HepG2 (cell line): ENCODE results near the gene NPB. TPM values are rescaled to one million over a fixed set of nuclear protein-coding genes. Genes with fewer than 3 reads are reported as not detected.
A peak's percentile ranks its signal among the peaks of the same experiment; 100 is the strongest.

Source experiments
- CREM ChIP-seq, 2 experiments: sonication (generic) in 1 of 2; formaldehyde crosslinking in 1 of 2; IDR thresholded peaks; 2 replicates each; pipeline versions ENCODE4 v1.4.0 to v1.6.1; 2016 to 2020; ENCODE audit warnings: antibody characterized with exemption in 1 of 2, mild to moderate bottlenecking in 1 of 2, missing genetic modification reagents in 1 of 2
- DR1 ChIP-seq: sonication (generic); formaldehyde crosslinking; IDR thresholded peaks from 2 replicates; pipeline ENCODE4 v1.8.0; 2021; ENCODE audit warnings: mild to moderate bottlenecking, missing genetic modification reagents, inconsistent platforms
- GATAD2A ChIP-seq: IDR thresholded peaks from 2 replicates; pipeline ENCODE4 v1.6.1; 2016
- HES4 ChIP-seq: sonication (generic); formaldehyde crosslinking; IDR thresholded peaks from 2 replicates; pipeline ENCODE4 v1.9.0; 2021; ENCODE audit warnings: mild to moderate bottlenecking, missing genetic modification reagents, borderline replicate concordance
- KAT8 ChIP-seq: IDR thresholded peaks from 2 replicates; pipeline ENCODE4 v1.6.1; 2016; ENCODE audit warnings: missing genetic modification reagents, missing compliant biosample characterization
- NFKB2 ChIP-seq: sonication (generic); formaldehyde crosslinking; IDR thresholded peaks from 2 replicates; pipeline ENCODE4 v1.4.0; 2020; ENCODE audit warnings: missing genetic modification reagents, borderline replicate concordance
- ONECUT2 ChIP-seq: sonication (generic); formaldehyde crosslinking; IDR thresholded peaks from 2 replicates; pipeline ENCODE4 v1.4.0; 2020; ENCODE audit warnings: missing genetic modification reagents
- RARA ChIP-seq: IDR thresholded peaks from 2 replicates; pipeline ENCODE4 v1.6.1; 2016; ENCODE audit warnings: missing genetic modification reagents, missing compliant biosample characterization
- REL ChIP-seq: sonication (generic); formaldehyde crosslinking; conservative IDR thresholded peaks from 2 replicates; pipeline ENCODE4 v1.8.0; 2022; ENCODE audit warnings: mild to moderate bottlenecking, missing genetic modification reagents, moderate library complexity
- SP5 ChIP-seq: IDR thresholded peaks from 2 replicates; pipeline ENCODE4 v1.6.1; 2016; ENCODE audit warnings: low read depth, borderline replicate concordance
- THAP11 ChIP-seq: IDR thresholded peaks from 2 replicates; pipeline ENCODE4 v1.6.1; 2016; ENCODE audit warnings: missing biosample characterization, missing genetic modification reagents
- TOE1 ChIP-seq: sonication (generic); formaldehyde crosslinking; IDR thresholded peaks from 2 replicates; pipeline ENCODE4 v1.4.0; 2020; ENCODE audit warnings: mild to moderate bottlenecking, missing genetic modification reagents
- ZFP37 ChIP-seq: sonication (generic); formaldehyde crosslinking; IDR thresholded peaks from 2 replicates; pipeline ENCODE4 v1.4.0; 2020; ENCODE audit warnings: missing genetic modification reagents, borderline replicate concordance
- ZNF296 ChIP-seq: sonication (generic); formaldehyde crosslinking; conservative IDR thresholded peaks from 2 replicates; pipeline ENCODE4 v1.5.0; 2020; ENCODE audit warnings: mild to moderate bottlenecking, missing genetic modification reagents
- ZNF652 ChIP-seq: IDR thresholded peaks from 2 replicates; pipeline ENCODE4 v1.6.1; 2016; ENCODE audit warnings: low read depth, borderline replicate concordance
- ZNF792 ChIP-seq: IDR thresholded peaks from 2 replicates; pipeline ENCODE4 v1.6.1; 2016
- ZNF816 ChIP-seq: sonication (generic); formaldehyde crosslinking; IDR thresholded peaks from 2 replicates; pipeline ENCODE4 v1.8.0; 2022; ENCODE audit warnings: missing genetic modification reagents, mild to moderate bottlenecking, borderline replicate concordance
- polyA plus RNA-seq, 8 experiments: library from polyadenylated mRNA; depleted of rRNA in 3 of 8; stranded (reverse) in 7 of 8; unstranded in 1 of 8; fragments of >200 nt; fragmentation: Illumina TruSeq in 4 of 8; extraction: Trizol in 4 of 8; gene quantifications; 2 replicates each; pipeline versions ENCODE4 v1.2.1 to v1.2.3, GENCODE V29; 2011 to 2016; ENCODE audit warnings: low read depth in 4 of 8, missing spikeins in 1 of 8, mixed read lengths in 1 of 8; ENCODE audit not compliant: insufficient read depth in 1 of 8
- total RNA-seq, 5 experiments: library from RNA; depleted of rRNA; stranded (reverse); fragments of >200 nt; fragmentation: Illumina TruSeq; extraction: Trizol; gene quantifications; 2 replicates each; pipeline ENCODE4 v1.2.3, GENCODE V29; 2016; ENCODE audit warnings: low read depth in 1 of 5
- TF ChIP-seq, protein P1 (sequence below): sonication (generic); formaldehyde crosslinking; IDR thresholded peaks from 2 replicates; pipeline ENCODE4 v1.8.0; 2022; ENCODE audit warnings: missing genetic modification reagents, mild to moderate bottlenecking, moderate library complexity, borderline replicate concordance
- TF ChIP-seq, protein P2 (sequence below): sonication (generic); formaldehyde crosslinking; IDR thresholded peaks from 2 replicates; pipeline ENCODE4 v1.5.1; 2020; ENCODE audit warnings: missing genetic modification reagents, mild to moderate bottlenecking, borderline replicate concordance
- TF ChIP-seq, protein P3 (sequence below): sonication (generic); formaldehyde crosslinking; IDR thresholded peaks from 2 replicates; pipeline ENCODE4 v1.4.0; 2020; ENCODE audit warnings: mild to moderate bottlenecking, missing genetic modification reagents, borderline replicate concordance
- TF ChIP-seq, protein P4 (sequence below): sonication (generic); formaldehyde crosslinking; IDR thresholded peaks from 2 replicates; pipeline ENCODE4 v1.4.0; 2020; ENCODE audit warnings: missing genetic modification reagents

The NPB gene
- total and polyA plus RNA-seq, 2 of the 13 experiments (the other 11 are each of a cell fraction or from before 2014, with no cell fraction given): 0.11 to 0.93 TPM

DNA sequence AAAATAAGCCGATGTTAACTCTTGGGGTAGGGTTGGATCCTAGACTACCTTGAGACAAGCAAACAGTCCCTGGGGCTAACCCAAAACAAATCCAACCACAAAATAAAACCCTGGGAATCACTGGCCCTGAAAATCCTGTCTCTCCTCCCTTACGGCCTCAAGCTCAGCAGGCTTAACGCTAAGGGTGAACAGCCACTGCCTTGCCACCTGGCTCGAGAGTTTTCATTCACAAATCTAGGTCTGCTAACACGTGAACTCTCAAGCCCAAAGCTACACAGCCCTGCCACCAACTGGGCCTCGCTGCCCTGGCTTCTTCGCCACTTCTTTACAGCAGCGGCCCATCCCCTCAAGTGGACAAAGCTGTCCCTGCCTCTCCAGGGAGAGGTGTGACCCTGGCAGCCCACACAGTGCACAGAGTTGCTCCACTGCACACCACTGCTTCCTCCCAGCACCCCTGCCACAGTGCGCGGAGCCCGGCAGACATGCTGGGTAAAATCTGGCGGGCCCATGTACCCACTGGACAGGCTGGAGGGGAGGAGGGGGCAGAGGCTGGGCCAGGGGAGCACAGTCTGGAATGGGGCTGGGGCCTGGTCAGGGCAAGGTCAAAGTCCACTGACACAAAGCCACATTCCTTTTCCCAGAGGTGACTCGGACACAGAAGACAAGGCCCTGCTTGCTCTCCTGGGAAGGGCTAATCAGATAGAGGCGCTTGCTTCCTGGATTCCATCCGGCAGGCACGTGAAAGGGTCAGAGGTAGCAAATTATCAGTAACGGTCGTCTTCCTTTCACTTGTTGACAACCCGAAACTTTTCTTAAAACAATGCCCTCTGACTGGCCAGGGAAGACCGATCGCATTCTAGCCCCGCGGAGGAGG is 8.2 kb downstream of the NPB start (continued):
- TF ChIP-seq REL (CRISPR knock-in tag): peak; percentile 76; the same call in 1 of the 2 replicates
- peak; percentile 29; the same call in 1 of the 2 replicates for TF ChIP-seq ZNF792 (CRISPR knock-in tag)
- TF ChIP-seq SP5: peak; percentile 62
- peak; percentile 77 for TF ChIP-seq CREM (IDR thresholded peaks at IDR 0.05)
- TF ChIP-seq CREM (CRISPR knock-in tag; IDR thresholded peaks at IDR 0.05): no peak
- peak; percentile 48; the same call in 1 of the 2 replicates for TF ChIP-seq ZFP37 (CRISPR knock-in tag)
- TF ChIP-seq, protein P1, sequence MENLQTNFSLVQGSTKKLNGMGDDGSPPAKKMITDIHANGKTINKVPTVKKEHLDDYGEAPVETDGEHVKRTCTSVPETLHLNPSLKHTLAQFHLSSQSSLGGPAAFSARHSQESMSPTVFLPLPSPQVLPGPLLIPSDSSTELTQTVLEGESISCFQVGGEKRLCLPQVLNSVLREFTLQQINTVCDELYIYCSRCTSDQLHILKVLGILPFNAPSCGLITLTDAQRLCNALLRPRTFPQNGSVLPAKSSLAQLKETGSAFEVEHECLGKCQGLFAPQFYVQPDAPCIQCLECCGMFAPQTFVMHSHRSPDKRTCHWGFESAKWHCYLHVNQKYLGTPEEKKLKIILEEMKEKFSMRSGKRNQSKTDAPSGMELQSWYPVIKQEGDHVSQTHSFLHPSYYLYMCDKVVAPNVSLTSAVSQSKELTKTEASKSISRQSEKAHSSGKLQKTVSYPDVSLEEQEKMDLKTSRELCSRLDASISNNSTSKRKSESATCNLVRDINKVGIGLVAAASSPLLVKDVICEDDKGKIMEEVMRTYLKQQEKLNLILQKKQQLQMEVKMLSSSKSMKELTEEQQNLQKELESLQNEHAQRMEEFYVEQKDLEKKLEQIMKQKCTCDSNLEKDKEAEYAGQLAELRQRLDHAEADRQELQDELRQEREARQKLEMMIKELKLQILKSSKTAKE (CRISPR knock-in tag): peak; percentile 89
- TF ChIP-seq, protein P2, sequence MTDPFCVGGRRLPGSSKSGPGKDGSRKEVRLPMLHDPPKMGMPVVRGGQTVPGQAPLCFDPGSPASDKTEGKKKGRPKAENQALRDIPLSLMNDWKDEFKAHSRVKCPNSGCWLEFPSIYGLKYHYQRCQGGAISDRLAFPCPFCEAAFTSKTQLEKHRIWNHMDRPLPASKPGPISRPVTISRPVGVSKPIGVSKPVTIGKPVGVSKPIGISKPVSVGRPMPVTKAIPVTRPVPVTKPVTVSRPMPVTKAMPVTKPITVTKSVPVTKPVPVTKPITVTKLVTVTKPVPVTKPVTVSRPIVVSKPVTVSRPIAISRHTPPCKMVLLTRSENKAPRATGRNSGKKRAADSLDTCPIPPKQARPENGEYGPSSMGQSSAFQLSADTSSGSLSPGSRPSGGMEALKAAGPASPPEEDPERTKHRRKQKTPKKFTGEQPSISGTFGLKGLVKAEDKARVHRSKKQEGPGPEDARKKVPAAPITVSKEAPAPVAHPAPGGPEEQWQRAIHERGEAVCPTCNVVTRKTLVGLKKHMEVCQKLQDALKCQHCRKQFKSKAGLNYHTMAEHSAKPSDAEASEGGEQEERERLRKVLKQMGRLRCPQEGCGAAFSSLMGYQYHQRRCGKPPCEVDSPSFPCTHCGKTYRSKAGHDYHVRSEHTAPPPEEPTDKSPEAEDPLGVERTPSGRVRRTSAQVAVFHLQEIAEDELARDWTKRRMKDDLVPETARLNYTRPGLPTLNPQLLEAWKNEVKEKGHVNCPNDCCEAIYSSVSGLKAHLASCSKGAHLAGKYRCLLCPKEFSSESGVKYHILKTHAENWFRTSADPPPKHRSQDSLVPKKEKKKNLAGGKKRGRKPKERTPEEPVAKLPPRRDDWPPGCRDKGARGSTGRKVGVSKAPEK: 0 out of 2 replicates have a peak, but pooled peaks have one; percentile 3
- no peak; the same call in 1 of the 2 replicates for TF ChIP-seq HES4 (CRISPR knock-in tag)
- TF ChIP-seq, protein P3, sequence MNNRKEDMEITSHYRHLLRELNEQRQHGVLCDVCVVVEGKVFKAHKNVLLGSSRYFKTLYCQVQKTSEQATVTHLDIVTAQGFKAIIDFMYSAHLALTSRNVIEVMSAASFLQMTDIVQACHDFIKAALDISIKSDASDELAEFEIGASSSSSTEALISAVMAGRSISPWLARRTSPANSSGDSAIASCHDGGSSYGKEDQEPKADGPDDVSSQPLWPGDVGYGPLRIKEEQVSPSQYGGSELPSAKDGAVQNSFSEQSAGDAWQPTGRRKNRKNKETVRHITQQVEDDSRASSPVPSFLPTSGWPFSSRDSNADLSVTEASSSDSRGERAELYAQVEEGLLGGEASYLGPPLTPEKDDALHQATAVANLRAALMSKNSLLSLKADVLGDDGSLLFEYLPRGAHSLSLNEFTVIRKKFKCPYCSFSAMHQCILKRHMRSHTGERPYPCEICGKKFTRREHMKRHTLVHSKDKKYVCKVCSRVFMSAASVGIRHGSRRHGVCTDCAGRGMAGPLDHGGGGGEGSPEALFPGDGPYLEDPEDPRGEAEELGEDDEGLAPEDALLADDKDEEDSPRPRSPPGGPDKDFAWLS (CRISPR knock-in tag): peak; percentile 30; the same call in 1 of the 2 replicates
- peak; percentile 87 for TF ChIP-seq KAT8 (CRISPR knock-in tag)
- no peak for TF ChIP-seq ZNF652
- TF ChIP-seq ZNF816 (CRISPR knock-in tag): no peak; the same call in 1 of the 2 replicates
- TF ChIP-seq RARA (CRISPR knock-in tag): peak; percentile 87
- TF ChIP-seq ONECUT2 (CRISPR knock-in tag): peak; percentile 34; the same call in 1 of the 2 replicates
- TF ChIP-seq, protein P4, sequence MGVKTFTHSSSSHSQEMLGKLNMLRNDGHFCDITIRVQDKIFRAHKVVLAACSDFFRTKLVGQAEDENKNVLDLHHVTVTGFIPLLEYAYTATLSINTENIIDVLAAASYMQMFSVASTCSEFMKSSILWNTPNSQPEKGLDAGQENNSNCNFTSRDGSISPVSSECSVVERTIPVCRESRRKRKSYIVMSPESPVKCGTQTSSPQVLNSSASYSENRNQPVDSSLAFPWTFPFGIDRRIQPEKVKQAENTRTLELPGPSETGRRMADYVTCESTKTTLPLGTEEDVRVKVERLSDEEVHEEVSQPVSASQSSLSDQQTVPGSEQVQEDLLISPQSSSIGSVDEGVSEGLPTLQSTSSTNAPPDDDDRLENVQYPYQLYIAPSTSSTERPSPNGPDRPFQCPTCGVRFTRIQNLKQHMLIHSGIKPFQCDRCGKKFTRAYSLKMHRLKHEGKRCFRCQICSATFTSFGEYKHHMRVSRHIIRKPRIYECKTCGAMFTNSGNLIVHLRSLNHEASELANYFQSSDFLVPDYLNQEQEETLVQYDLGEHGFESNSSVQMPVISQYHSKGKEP (CRISPR knock-in tag): no peak
- no peak for TF ChIP-seq ZNF296 (CRISPR knock-in tag)
- TF ChIP-seq TOE1: no peak
- peak; percentile 86 for TF ChIP-seq NFKB2 (CRISPR knock-in tag)
- peak; percentile 90 for TF ChIP-seq GATAD2A (CRISPR knock-in tag)
- TF ChIP-seq THAP11 (CRISPR knock-in tag): peak; percentile 83
- TF ChIP-seq DR1: peak; percentile 57; the same call in 1 of the 2 replicates
